Nephron (organoid): Measurements from ENCODE around the gene FBN3.
"Not testable (repeated sequence)": the region's sequence is repeated elsewhere in the genome, so short reads cannot be mapped to it uniquely, and the experiment has no call there.

Experiments
- H3K27ac Mint-ChIP-seq, 3 experiments: 2 replicates each; pipeline ENCODE4 v1.8.0; 2020; ENCODE audit warnings: mixed read lengths in 3 of 3, mild to moderate bottlenecking in 2 of 3, moderate library complexity in 1 of 3
- H3K27me3 Mint-ChIP-seq: 2 replicates; pipeline ENCODE4 v1.8.0; 2021; ENCODE audit warnings: low read depth, mild to moderate bottlenecking, moderate library complexity, mixed read lengths
- H3K36me3 Mint-ChIP-seq: 2 replicates; pipeline ENCODE4 v1.8.0; 2020; ENCODE audit warnings: low read depth, mixed read lengths
- H3K4me1 Mint-ChIP-seq: 2 replicates; pipeline ENCODE4 v1.8.0; 2020; ENCODE audit warnings: mixed read lengths
- H3K4me3 Mint-ChIP-seq, 3 experiments: 2 replicates each; pipeline ENCODE4 v1.8.0; 2020; ENCODE audit warnings: mild to moderate bottlenecking in 3 of 3, mixed read lengths in 3 of 3, moderate library complexity in 2 of 3
- H3K9me3 Mint-ChIP-seq: 2 replicates; pipeline ENCODE4 v1.8.0; 2020; ENCODE audit warnings: mixed read lengths
- TF ChIP-seq, protein P1 (sequence below), 3 experiments: fragments of 200-600 bp; sonication (generic); IDR thresholded peaks; one replicate each; pipeline ENCODE4 v1.5.0; 2021; ENCODE audit warnings: antibody characterized with exemption in 3 of 3; ENCODE audit not compliant: unreplicated experiment in 3 of 3

The FBN3 gene

GRCh38 chr19:8161135-8161646, 11.8 kb upstream of the FBN3 start:
- Mint-ChIP-seq H3K27me3 (peaks cover 7% of the 10 kb centered on the region), H3K27ac (peak overlapping the region in 1 of 3 experiments; percentile 54), H3K4me3 (no peak overlapping the region), H3K36me3 (no peaks in the 10 kb centered on the region), H3K4me1 (peaks cover 13% of the 10 kb centered on the region), H3K9me3 (no peaks in the 10 kb centered on the region)
- TF ChIP-seq, protein P1, sequence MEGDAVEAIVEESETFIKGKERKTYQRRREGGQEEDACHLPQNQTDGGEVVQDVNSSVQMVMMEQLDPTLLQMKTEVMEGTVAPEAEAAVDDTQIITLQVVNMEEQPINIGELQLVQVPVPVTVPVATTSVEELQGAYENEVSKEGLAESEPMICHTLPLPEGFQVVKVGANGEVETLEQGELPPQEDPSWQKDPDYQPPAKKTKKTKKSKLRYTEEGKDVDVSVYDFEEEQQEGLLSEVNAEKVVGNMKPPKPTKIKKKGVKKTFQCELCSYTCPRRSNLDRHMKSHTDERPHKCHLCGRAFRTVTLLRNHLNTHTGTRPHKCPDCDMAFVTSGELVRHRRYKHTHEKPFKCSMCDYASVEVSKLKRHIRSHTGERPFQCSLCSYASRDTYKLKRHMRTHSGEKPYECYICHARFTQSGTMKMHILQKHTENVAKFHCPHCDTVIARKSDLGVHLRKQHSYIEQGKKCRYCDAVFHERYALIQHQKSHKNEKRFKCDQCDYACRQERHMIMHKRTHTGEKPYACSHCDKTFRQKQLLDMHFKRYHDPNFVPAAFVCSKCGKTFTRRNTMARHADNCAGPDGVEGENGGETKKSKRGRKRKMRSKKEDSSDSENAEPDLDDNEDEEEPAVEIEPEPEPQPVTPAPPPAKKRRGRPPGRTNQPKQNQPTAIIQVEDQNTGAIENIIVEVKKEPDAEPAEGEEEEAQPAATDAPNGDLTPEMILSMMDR (IDR thresholded peaks at IDR 0.05; ENCODE audit: unreplicated experiment in 3 of 3) = no peak

- H3K9me3 Mint-ChIP-seq, H3K27ac Mint-ChIP-seq, H3K27me3 Mint-ChIP-seq, H3K36me3 Mint-ChIP-seq, H3K4me3 Mint-ChIP-seq: not testable (repeated sequence)
- H3K4me1 Mint-ChIP-seq = peaks cover 25% of the 10 kb centered on the region
Observed at GRCh38 chr19:8159322-8159721, 9.9 kb upstream of the FBN3 start.

DNA sequence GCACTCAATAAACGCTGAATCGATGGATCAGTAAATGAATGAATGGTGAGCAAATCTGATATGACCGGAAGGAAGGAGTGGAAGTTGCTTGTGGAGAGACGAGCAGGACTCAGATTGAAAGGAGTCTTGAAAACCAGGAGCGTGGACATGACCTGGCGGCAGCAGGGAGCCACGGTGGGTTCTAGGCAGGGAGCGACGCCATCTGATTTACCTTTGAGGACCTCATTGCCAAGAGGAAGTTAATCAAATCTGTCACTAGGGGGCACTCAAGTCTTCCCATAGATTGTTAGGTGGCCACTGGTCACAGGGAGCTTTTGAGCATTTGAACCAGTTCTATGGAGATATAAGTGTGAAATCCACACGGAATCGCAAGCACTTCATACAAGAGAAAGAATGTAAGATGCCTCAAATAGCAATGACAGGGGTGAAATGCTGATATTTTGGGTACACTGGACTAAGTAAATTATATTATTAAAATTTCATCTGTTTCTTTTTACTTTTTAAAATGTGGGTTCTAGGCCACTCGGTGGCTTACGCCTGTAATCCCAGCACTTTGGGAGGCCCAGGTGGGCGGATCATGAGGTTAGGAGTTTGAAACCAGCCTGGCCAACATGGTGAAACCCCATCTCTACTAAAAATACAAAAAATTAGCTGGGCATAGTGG, 9.2 kb upstream of the FBN3 start:
- H3K27me3 Mint-ChIP-seq = peaks cover 7% of the 10 kb centered on the region
- no peak overlapping the region for H3K4me3 Mint-ChIP-seq
- H3K4me1 Mint-ChIP-seq = peaks cover 22% of the 10 kb centered on the region
- no peaks in the 10 kb centered on the region for H3K36me3 Mint-ChIP-seq
- TF ChIP-seq, protein P1 (IDR thresholded peaks at IDR 0.05; ENCODE audit: unreplicated experiment in 3 of 3) = peak; percentile 57 to 72 (median 70)
- H3K27ac Mint-ChIP-seq = peak overlapping the region in 2 of 3 experiments; percentile 47 to 59
- no peaks in the 10 kb centered on the region for H3K9me3 Mint-ChIP-seq

DNA sequence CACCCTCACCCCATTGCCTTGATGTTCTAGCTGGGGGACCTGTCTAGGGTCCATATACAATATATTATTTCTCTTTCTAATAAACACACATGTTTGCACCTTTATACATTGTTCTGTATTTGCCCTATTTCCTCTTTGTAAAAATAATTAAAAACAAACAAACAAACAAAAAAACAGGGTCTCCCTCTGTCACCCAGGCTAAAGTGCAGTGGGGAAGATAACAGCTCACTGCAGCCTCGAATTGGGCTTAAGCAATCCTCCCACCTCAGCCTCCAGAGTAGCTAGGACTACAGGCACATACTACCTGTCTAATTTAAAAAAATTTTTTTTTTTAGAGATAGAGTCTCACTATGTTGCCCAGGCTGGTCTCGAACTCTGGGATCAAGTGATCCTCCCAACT, 5.9 kb upstream of the FBN3 start:
- Mint-ChIP-seq H3K4me1 (peaks cover 22% of the 10 kb centered on the region), H3K27me3 (peaks cover 18% of the 10 kb centered on the region), H3K36me3 (no peaks in the 10 kb centered on the region), H3K9me3 (no peaks in the 10 kb centered on the region), H3K4me3 (no peak overlapping the region), H3K27ac (peak overlapping the region in 2 of 3 experiments; percentile 53 to 95)
- TF ChIP-seq, protein P1 (IDR thresholded peaks at IDR 0.05; ENCODE audit: unreplicated experiment in 3 of 3) = no peak

- not testable (repeated sequence) for H3K9me3 Mint-ChIP-seq, H3K36me3 Mint-ChIP-seq, H3K4me3 Mint-ChIP-seq
- peaks cover 18% of the 10 kb centered on the region for H3K27me3 Mint-ChIP-seq
- peak overlapping the region in 1 of 3 experiments; percentile 53 for H3K27ac Mint-ChIP-seq
- peaks cover 27% of the 10 kb centered on the region for H3K4me1 Mint-ChIP-seq
Observed at GRCh38 chr19:8154014-8154413, 4.6 kb upstream of the FBN3 start.

- H3K36me3 Mint-ChIP-seq = no peaks in the 10 kb centered on the region
- peaks cover 11% of the 10 kb centered on the region for H3K27me3 Mint-ChIP-seq
- H3K27ac Mint-ChIP-seq = no peak overlapping the region
- H3K4me3 Mint-ChIP-seq = no peak overlapping the region
- peaks cover 32% of the 10 kb centered on the region for H3K4me1 Mint-ChIP-seq
- TF ChIP-seq, protein P1 (IDR thresholded peaks at IDR 0.05; ENCODE audit: unreplicated experiment in 3 of 3) = no peak
- H3K9me3 Mint-ChIP-seq = no peaks in the 10 kb centered on the region
Observed at GRCh38 chr19:8151767-8152035, 2.3 kb upstream of the FBN3 start.
